ENCODE measurements around the gene ERAL1. TPM values are rescaled to one million over a fixed set of nuclear protein-coding genes. Genes with fewer than 3 reads are reported as not detected.

The ERAL1 gene
- polyA plus RNA-seq, 1 donor (not counting 4 experiments of a cell fraction or from before 2014, with no cell fraction given) = 46.5 TPM

- dilution Hi-C loops (cut with MboI; ENCODE audit: extremely low pct_ligation_motif_present, low sequenced_read_pairs) = no loop called here
- no peak overlapping the region for H3K9ac ChIP-seq (ENCODE audit: control insufficient read depth, extremely low read depth, insufficient read depth, low read length)
- peak overlapping the region; percentile 63 for H3K4me2 ChIP-seq (ENCODE audit: control insufficient read depth, extremely low read depth, insufficient read depth, low read depth, low read length)
- H4K20me1 ChIP-seq (ENCODE audit: control insufficient read depth, extremely low read depth, insufficient read depth, low read length) = no peaks in the 10 kb centered on the region
- no peak overlapping the region for H3K27ac ChIP-seq (ENCODE audit: control insufficient read depth, insufficient read depth, low read length)
- H3K36me3 ChIP-seq (ENCODE audit: control insufficient read depth in 2 of 2, extremely low read depth in 1 of 2, insufficient read depth in 2 of 2, low read length in 2 of 2) = peaks cover 1 to 10% of the 10 kb centered on the region in 2 experiments
- no peak overlapping the region for H2AFZ ChIP-seq (ENCODE audit: control insufficient read depth, low read length)
- TF ChIP-seq EZH2 (IDR thresholded peaks at IDR 0.05; ENCODE audit: low read length) (no peak), CTCF (optimal IDR thresholded peaks at IDR 0.05 in 1 of 3, IDR thresholded peaks at IDR 0.05 in 1 of 3, conservative IDR thresholded peaks at IDR 0.05 in 1 of 3; ENCODE audit: extremely low read depth in 1 of 3, insufficient read depth in 2 of 3, low read length in 3 of 3) (no peak)
- H3K9me1 ChIP-seq (ENCODE audit: control insufficient read depth, extremely low read depth, insufficient read depth, low read length) = peaks cover under 1% of the 10 kb centered on the region
- DNase-seq (ENCODE audit: low read depth, low spot score) (no peak), FAIRE-seq (no peak)
- peaks cover 5% of the 10 kb centered on the region for H3K79me2 ChIP-seq (ENCODE audit: control insufficient read depth, insufficient read depth, low read length)
- H3K4me3 ChIP-seq (ENCODE audit: control insufficient read depth in 2 of 3, extremely low read depth in 1 of 3, insufficient read depth in 2 of 3, low read depth in 1 of 3, low read length in 3 of 3) = no peak overlapping the region
- H3K9me3 ChIP-seq (ENCODE audit: control insufficient read depth, low read depth, low read length) = no peaks in the 10 kb centered on the region
- H3K27me3 ChIP-seq (ENCODE audit: control insufficient read depth, extremely low read depth, insufficient read depth, low read length) = no peaks in the 10 kb centered on the region
- H3K4me1 ChIP-seq (ENCODE audit: control insufficient read depth, extremely low read depth, insufficient read depth, low read length) = peaks cover 34% of the 10 kb centered on the region
Observed at GRCh38 chr17:28900986-28901726, 46.3 kb downstream of the ERAL1 start.

GRCh38 chr17:28901866-28902818, 47.3 kb downstream of the ERAL1 start:
- Histone ChIP-seq H3K79me2 (ENCODE audit: control insufficient read depth, insufficient read depth, low read length) (no peaks in the 10 kb centered on the region), H3K4me2 (ENCODE audit: control insufficient read depth, extremely low read depth, insufficient read depth, low read depth, low read length) (peak overlapping the region; percentile 63), H3K27me3 (ENCODE audit: control insufficient read depth, extremely low read depth, insufficient read depth, low read length) (no peaks in the 10 kb centered on the region), H3K27ac (ENCODE audit: control insufficient read depth, insufficient read depth, low read length) (peak overlapping the region; percentile 47), H3K9ac (ENCODE audit: control insufficient read depth, extremely low read depth, insufficient read depth, low read length) (peak overlapping the region; percentile 76), H3K9me1 (ENCODE audit: control insufficient read depth, extremely low read depth, insufficient read depth, low read length) (no peaks in the 10 kb centered on the region), H2AFZ (ENCODE audit: control insufficient read depth, low read length) (peak overlapping the region; percentile 77), H3K36me3 (ENCODE audit: control insufficient read depth in 2 of 2, extremely low read depth in 1 of 2, insufficient read depth in 2 of 2, low read length in 2 of 2) (peaks cover 6 to 17% of the 10 kb centered on the region in 2 experiments), H3K4me3 (ENCODE audit: control insufficient read depth in 2 of 3, extremely low read depth in 1 of 3, insufficient read depth in 2 of 3, low read depth in 1 of 3, low read length in 3 of 3) (peak overlapping the region; percentile 46 to 77 (median 71)), H3K9me3 (ENCODE audit: control insufficient read depth, low read depth, low read length) (no peaks in the 10 kb centered on the region), H4K20me1 (ENCODE audit: control insufficient read depth, extremely low read depth, insufficient read depth, low read length) (no peaks in the 10 kb centered on the region), H3K4me1 (ENCODE audit: control insufficient read depth, extremely low read depth, insufficient read depth, low read length) (peaks cover 28% of the 10 kb centered on the region)
- dilution Hi-C loops (cut with MboI; ENCODE audit: extremely low pct_ligation_motif_present, low sequenced_read_pairs) = no loop called here
- TF ChIP-seq EZH2 (IDR thresholded peaks at IDR 0.05; ENCODE audit: low read length) (no peak), CTCF (optimal IDR thresholded peaks at IDR 0.05 in 1 of 3, IDR thresholded peaks at IDR 0.05 in 1 of 3, conservative IDR thresholded peaks at IDR 0.05 in 1 of 3; ENCODE audit: extremely low read depth in 1 of 3, insufficient read depth in 2 of 3, low read length in 3 of 3) (no peak)
- DNase-seq (ENCODE audit: low read depth, low spot score) = no peak
- no peak for FAIRE-seq

Data from keratinocyte (primary cell).